ENCODE measurements around the gene FAM25A. TPM values are rescaled to one million over a fixed set of nuclear protein-coding genes. Genes with fewer than 3 reads are reported as not detected.
"Not testable (repeated sequence)": the region's sequence is repeated elsewhere in the genome, so short reads cannot be mapped to it uniquely, and the experiment has no call there.

FAM25A gene
- total RNA-seq = not detected
- long read RNA-seq = 0 reads

- DNase-seq; H3K4me3 ChIP-seq; intact Hi-C loops (cut with DNase I); H3K36me3 ChIP-seq; H3K27ac ChIP-seq; H3K27me3 ChIP-seq (ENCODE audit: low read depth); H3K9me3 ChIP-seq; ATAC-seq; H3K4me1 ChIP-seq: not testable (repeated sequence)
These were observed at the start of gene FAM25A for GRCh38 chr10:87020056-87020455. TSS of gene FAM25A (plus strand) at chr10:87020294. CDS start at chr10:87020325, 31 bp downstream.

GRCh38 chr10:86970982-86971231, 49.2 kb upstream of the FAM25A start:
- H3K9me3 ChIP-seq = no peaks in the 10 kb centered on the region
- H3K4me3 ChIP-seq = peak overlapping the region; percentile 74
- DNase-seq = no peak
- H3K27me3 ChIP-seq (ENCODE audit: low read depth) = no peaks in the 10 kb centered on the region
- intact Hi-C loops (cut with DNase I) = no loop called here
- ATAC-seq = peak; percentile 35 to 37
- H3K36me3 ChIP-seq = no peaks in the 10 kb centered on the region
- no peak for TF ChIP-seq CTCF (IDR thresholded peaks at IDR 0.05)
- peak overlapping the region; percentile 99 for H3K27ac ChIP-seq
- peaks cover 62% of the 10 kb centered on the region for H3K4me1 ChIP-seq

- Histone ChIP-seq H3K27ac (peak overlapping the region; percentile 99), H3K4me3 (peak overlapping the region; percentile 74), H3K36me3 (no peaks in the 10 kb centered on the region), H3K27me3 (ENCODE audit: low read depth) (no peaks in the 10 kb centered on the region), H3K4me1 (peaks cover 57% of the 10 kb centered on the region), H3K9me3 (no peaks in the 10 kb centered on the region)
- DNase-seq = peak; percentile 91
- TF ChIP-seq CTCF (IDR thresholded peaks at IDR 0.05) = peak; percentile 13
- peak; percentile 91 to 94 for ATAC-seq
- intact Hi-C loops (cut with DNase I) = no loop called here
These were observed 48.7 kb upstream of the FAM25A start for GRCh38 chr10:86971232-86971991.

DNA sequence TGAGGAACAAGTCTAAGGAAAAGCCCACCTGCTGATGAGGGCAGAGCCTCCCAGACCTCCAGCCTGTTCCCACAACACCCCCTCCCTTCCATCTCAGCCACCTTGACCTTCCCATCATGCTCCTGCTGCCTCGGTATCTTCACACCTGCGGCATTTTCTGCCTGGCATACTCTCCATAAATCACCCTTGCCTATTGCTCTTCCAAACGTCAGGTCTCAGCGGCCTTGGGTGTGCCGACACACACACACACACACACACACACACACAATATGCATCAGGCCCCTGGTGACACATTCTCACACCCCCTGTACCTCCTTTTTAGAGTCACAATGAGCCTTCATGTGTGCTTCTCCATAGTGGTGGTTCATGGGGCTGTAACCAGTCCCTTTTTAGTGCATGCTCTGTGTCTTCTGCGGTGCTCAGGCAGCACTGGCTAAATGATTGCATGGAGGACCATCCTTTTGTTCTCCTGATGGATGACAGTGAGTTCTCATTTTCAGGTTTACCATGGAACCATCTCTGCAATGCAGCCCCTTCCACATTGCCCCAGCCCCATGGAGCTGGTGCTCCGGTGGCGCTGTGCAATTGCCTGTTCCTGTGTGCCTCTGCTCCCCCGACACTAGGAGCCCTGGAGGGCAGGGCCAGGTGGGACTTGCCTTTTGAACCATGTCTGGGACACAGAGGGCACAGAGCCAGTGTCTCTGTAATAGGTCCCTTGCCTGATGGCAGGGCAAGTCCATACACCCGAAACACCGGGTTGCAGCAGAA, 47.3 kb upstream of the FAM25A start:
- TF ChIP-seq CTCF (IDR thresholded peaks at IDR 0.05) = no peak
- no peaks in the 10 kb centered on the region for H3K27me3 ChIP-seq (ENCODE audit: low read depth)
- H3K4me3 ChIP-seq = peak overlapping the region; percentile 74
- no peak for DNase-seq
- no peak for ATAC-seq
- peaks cover 45% of the 10 kb centered on the region for H3K4me1 ChIP-seq
- intact Hi-C loops (cut with DNase I) = no loop called here
- no peaks in the 10 kb centered on the region for H3K9me3 ChIP-seq
- no peaks in the 10 kb centered on the region for H3K36me3 ChIP-seq
- peak overlapping the region; percentile 99 for H3K27ac ChIP-seq

DNA sequence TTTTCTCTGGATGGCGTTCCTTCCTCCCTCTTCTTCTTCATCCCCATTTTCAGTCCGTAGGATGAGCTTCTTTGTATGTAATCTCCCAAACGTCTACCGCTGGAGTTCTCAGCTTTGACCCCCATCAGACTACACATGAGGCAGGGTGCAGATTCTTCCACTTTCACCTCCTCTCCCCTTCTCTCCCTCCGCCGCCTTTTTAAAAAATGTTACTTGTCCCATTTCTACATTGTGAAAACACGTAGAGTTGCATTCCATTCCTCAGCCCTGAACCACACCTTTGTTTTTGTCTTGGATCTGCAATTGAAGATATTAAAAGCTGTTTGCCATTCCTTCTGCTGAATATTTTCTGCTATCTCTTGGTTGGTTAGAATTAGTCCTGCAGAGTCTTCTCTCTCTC, 45.6 kb upstream of the FAM25A start:
- peak overlapping the region; percentile 28 for H3K4me3 ChIP-seq
- H3K36me3 ChIP-seq = no peaks in the 10 kb centered on the region
- intact Hi-C loops (cut with DNase I) = no loop called here

More for the DNA sequence above, 45.6 kb upstream of the FAM25A start:
- Histone ChIP-seq H3K27ac (peak overlapping the region; percentile 69), H3K4me1 (peaks cover 30% of the 10 kb centered on the region), H3K9me3 (no peaks in the 10 kb centered on the region), H3K27me3 (ENCODE audit: low read depth) (no peaks in the 10 kb centered on the region)
- no peak for TF ChIP-seq CTCF (IDR thresholded peaks at IDR 0.05)
- DNase-seq = no peak
- ATAC-seq = no peak
